Placental epithelial cell (primary cell): Measurements from ENCODE around the gene TAF11L10. TPM values are rescaled to one million over a fixed set of nuclear protein-coding genes. Genes with fewer than 3 reads are reported as not detected.

ENCODE experiments used
- small RNA-seq: library from RNA; depleted of rRNA; stranded (forward); fragments of <200 nt; gene quantifications from one replicate; pipeline ENCODE3, GENCODE V24; 2012
- total RNA-seq: library from RNA; depleted of rRNA; stranded (reverse); fragments of >200 nt; gene quantifications from 2 replicates; pipeline ENCODE4 v1.2.3, GENCODE V29; 2012

The TAF11L10 gene
- total RNA-seq, result 0.39 TPM in 1 of 2 replicates, not detected in the other

GRCh38 chr5:17597728-17598127 lies at the start of gene TAF11L10:
Gene TAF11L10, minus strand, starts transcription at chr5:17597828.

GRCh38 chr5:17634160-17634559 lies 36.5 kb upstream of the TAF11L10 start, which contains the start of gene TAF11L14:
Gene TAF11L14, plus strand, starts transcription at chr5:17634460.

GRCh38 chr5:17631788-17632187 lies 34.2 kb upstream of the TAF11L10 start, which contains the start of gene TAF11L13:
Gene TAF11L13, plus strand, starts transcription at chr5:17632088.

GRCh38 chr5:17610092-17610491 lies 12.5 kb upstream of the TAF11L10 start, which contains the start of gene TAF11L12:
Gene TAF11L12, plus strand, starts transcription at chr5:17610392.

GRCh38 chr5:17603880-17604279 lies 6.3 kb upstream of the TAF11L10 start, which contains the start of gene TAF11L11:
Gene TAF11L11, plus strand, starts transcription at chr5:17604183.

GRCh38 chr5:17594255-17594654 lies 3.4 kb downstream of the TAF11L10 start, which contains the start of gene TAF11L9:
Gene TAF11L9, minus strand, starts transcription at chr5:17594394.

GRCh38 chr5:17590860-17591259 lies 6.8 kb downstream of the TAF11L10 start, which contains the start of gene TAF11L8:
Gene TAF11L8, minus strand, starts transcription at chr5:17590960.

GRCh38 chr5:17585658-17586057 lies 12.0 kb downstream of the TAF11L10 start, which contains the start of gene TAF11L7:
Gene TAF11L7, minus strand, starts transcription at chr5:17585758.

Small RNA genes lying within 50 kb of the gene (small RNA-seq; reads per million reads assigned to genes)
- not detected for gene AC233724.1
- gene AC233724.3, result not detected
- not detected for gene AC233724.4
- gene AC233724.6, result not detected
- not detected for gene AC233724.7

Other genes starting within 250 kb of the TAF11L10 start
- gene TAF11L2, start 99.6 kb downstream of the TAF11L10 start, total RNA-seq, result not detected in 2 replicates
- gene TAF11L3, start 79.5 kb downstream of the TAF11L10 start, total RNA-seq, result not detected in 2 replicates
- gene TAF11L4, start 76.0 kb downstream of the TAF11L10 start, total RNA-seq, result not detected in 2 replicates
- gene TAF11L5, start 72.6 kb downstream of the TAF11L10 start, total RNA-seq, result 0.39 TPM in 1 of 2 replicates, not detected in the other
- not detected in 2 replicates for gene TAF11L6, start 69.2 kb downstream of the TAF11L10 start, total RNA-seq
- 0.39 TPM in 1 of 2 replicates, not detected in the other for gene TAF11L7, start 12.1 kb downstream of the TAF11L10 start, total RNA-seq
- gene TAF11L8, start 6.9 kb downstream of the TAF11L10 start, total RNA-seq, result not detected in 2 replicates
- 0.39 TPM in 1 of 2 replicates, not detected in the other for gene TAF11L9, start 3.4 kb downstream of the TAF11L10 start, total RNA-seq
- not detected in 2 replicates for gene TAF11L11, start 6.4 kb upstream of the TAF11L10 start, total RNA-seq
- gene TAF11L12, start 12.6 kb upstream of the TAF11L10 start, total RNA-seq, result not detected in 2 replicates
- not detected in 2 replicates for gene TAF11L13, start 34.3 kb upstream of the TAF11L10 start, total RNA-seq
- not detected in 2 replicates for gene TAF11L14, start 36.6 kb upstream of the TAF11L10 start, total RNA-seq